K562 (cell line): Measurements from ENCODE around the gene ZNF544. TPM values are rescaled to one million over a fixed set of nuclear protein-coding genes. Genes with fewer than 3 reads are reported as not detected.

Experiments used
- ARHGAP35 ChIP-seq: fragments of 450-650 bp; IDR thresholded peaks from 2 replicates; pipeline ENCODE4 v1.6.1; 2018; ENCODE audit not compliant: partially characterized antibody
- BDP1 ChIP-seq: IDR thresholded peaks from 3 replicates; pipeline ENCODE4 v1.6.1; 2011; ENCODE audit not compliant: insufficient read length, insufficient read depth
- CBFA2T3 ChIP-seq: fragments of 450-650 bp; IDR thresholded peaks from 2 replicates; pipeline ENCODE4 v1.6.1; 2017
- CBX5 ChIP-seq: IDR thresholded peaks from 2 replicates; pipeline ENCODE4 v1.6.1; 2014; ENCODE audit warnings: low read depth, borderline replicate concordance
- CHCHD3 ChIP-seq: fragments of 250-450 bp; sonication (Bioruptor Pico); IDR thresholded peaks from 2 replicates; pipeline ENCODE4 v2.1.2; 2022; ENCODE audit warnings: mild to moderate bottlenecking
- CSDE1 ChIP-seq, 2 experiments: fragments of 450-650 bp; IDR thresholded peaks; 2 replicates each; pipeline ENCODE4 v1.6.1; 2016; ENCODE audit warnings: mild to moderate bottlenecking in 1 of 2
- DDX20 ChIP-seq: fragments of 450-650 bp; IDR thresholded peaks from 2 replicates; pipeline ENCODE4 v1.6.1; 2016; ENCODE audit warnings: missing genetic modification characterization, low read depth, mild to moderate bottlenecking, missing compliant biosample characterization, moderate library complexity
- EP300 ChIP-seq: IDR thresholded peaks from 2 replicates; pipeline ENCODE4 v1.6.1; 2012; ENCODE audit warnings: low read length, improper control_type of control experiment
- ERF ChIP-seq: fragments of 450-650 bp; formaldehyde crosslinking; IDR thresholded peaks from 2 replicates; pipeline ENCODE4 v1.4.0; 2020; ENCODE audit warnings: mild to moderate bottlenecking, mixed read lengths
- FOXK2 ChIP-seq, 2 experiments: fragments of 450-650 bp; IDR thresholded peaks in 1 of 2; conservative IDR thresholded peaks in 1 of 2; 2 replicates each; pipeline ENCODE4 v1.6.1; 2016; ENCODE audit warnings: low read depth in 2 of 2, mild to moderate bottlenecking in 1 of 2
- GTF2F1 ChIP-seq: IDR thresholded peaks from 2 replicates; pipeline ENCODE4 v1.6.1; 2011; ENCODE audit warnings: low read depth, low read length, improper control_type of control experiment
- HDAC2 ChIP-seq: fragments of 450-650 bp; IDR thresholded peaks from 2 replicates; pipeline ENCODE4 v1.6.1; 2016; ENCODE audit warnings: mild to moderate bottlenecking
- KLF16 ChIP-seq: IDR thresholded peaks from 2 replicates; pipeline ENCODE4 v1.6.1; 2016; ENCODE audit warnings: antibody characterized with exemption
- NFIC ChIP-seq: fragments of 450-650 bp; IDR thresholded peaks from 2 replicates; pipeline ENCODE4 v1.6.1; 2017; ENCODE audit warnings: mild to moderate bottlenecking, inconsistent platforms
- POLR3A ChIP-seq: IDR thresholded peaks from 2 replicates; pipeline ENCODE4 v1.6.1; 2011; ENCODE audit warnings: borderline replicate concordance, mild to moderate bottlenecking, moderate library complexity; ENCODE audit not compliant: insufficient read length, insufficient read depth; ENCODE audit errors: extremely low read depth
- PTTG1 ChIP-seq: fragments of 450-650 bp; IDR thresholded peaks from 2 replicates; pipeline ENCODE4 v1.6.1; 2016; ENCODE audit warnings: low read depth, mild to moderate bottlenecking, missing genetic modification characterization, missing compliant biosample characterization
- ZFP36 ChIP-seq: fragments of 150-350 bp; IDR thresholded peaks from 2 replicates; pipeline ENCODE4 v1.6.1; 2018; ENCODE audit warnings: low read length, low read depth; ENCODE audit not compliant: partially characterized antibody
- ZFX ChIP-seq: sonication (generic); formaldehyde crosslinking; IDR thresholded peaks from 2 replicates; pipeline ENCODE4 v1.8.0; 2022; ENCODE audit warnings: mild to moderate bottlenecking, missing genetic modification reagents, moderate library complexity
- ZNF408 ChIP-seq: fragments of 250-450 bp; sonication (Bioruptor Pico); IDR thresholded peaks from 2 replicates; pipeline ENCODE4 v1.4.0; 2020; ENCODE audit warnings: low read depth, mild to moderate bottlenecking, moderate library complexity
- ZNF436 ChIP-seq: fragments of 250-450, 450-650 bp; sonication (Bioruptor Pico); formaldehyde crosslinking; IDR thresholded peaks from 2 replicates; pipeline ENCODE4 v1.7.0; 2020; ENCODE audit warnings: mild to moderate bottlenecking
- polyA plus RNA-seq, 8 experiments: library from polyadenylated mRNA; depleted of rRNA in 4 of 8; stranded (reverse) in 5 of 8; unstranded in 3 of 8; fragments of >200 nt; fragmentation: Nextera tagmentation in 2 of 8; fragmentation: Illumina TruSeq in 1 of 8; extraction: Ambion mirVana in 2 of 8; extraction: Trizol in 1 of 8; gene quantifications; 2 replicates each; pipeline versions ENCODE4 v1.2.1 to v1.2.3, GENCODE V29; 2011 to 2014; ENCODE audit warnings: inconsistent platforms in 1 of 8, missing spikeins in 1 of 8
- total RNA-seq, 7 experiments: library from RNA; depleted of rRNA in 6 of 7; stranded (reverse); fragments of >200 nt in 6 of 7; fragmentation: Illumina TruSeq in 2 of 7; extraction: Trizol in 2 of 7; gene quantifications; 2 replicates each; pipeline versions ENCODE4 v1.2.1 to v1.2.3, GENCODE V29; 2011 to 2021; ENCODE audit warnings: low replicate concordance in 1 of 7
- TF ChIP-seq, protein P1 (sequence below): sonication (generic); formaldehyde crosslinking; IDR thresholded peaks from 2 replicates; pipeline ENCODE4 v1.4.0; 2020; ENCODE audit warnings: mild to moderate bottlenecking, missing genetic modification reagents
- TF ChIP-seq, protein P2 (sequence below): fragments of 450-650 bp; IDR thresholded peaks from 2 replicates; pipeline ENCODE4 v1.6.1; 2017; ENCODE audit warnings: mild to moderate bottlenecking, moderate library complexity
- TF ChIP-seq, protein P3 (sequence below): fragments of 450-650 bp; IDR thresholded peaks from 2 replicates; pipeline ENCODE4 v1.6.1; 2018; ENCODE audit warnings: mild to moderate bottlenecking, low read depth; ENCODE audit not compliant: partially characterized antibody
- TF ChIP-seq, protein P4 (sequence below): sonication (generic); formaldehyde crosslinking; IDR thresholded peaks from 2 replicates; pipeline ENCODE4 v1.8.0; 2022; ENCODE audit warnings: missing genetic modification reagents, mild to moderate bottlenecking, moderate library complexity, borderline replicate concordance

The ZNF544 gene
- total and polyA plus RNA-seq, 9 of the 15 experiments (the other 6 are each of a cell fraction or from before 2014, with no cell fraction given): 23.6 to 59.0 (median 41.4) TPM

DNA sequence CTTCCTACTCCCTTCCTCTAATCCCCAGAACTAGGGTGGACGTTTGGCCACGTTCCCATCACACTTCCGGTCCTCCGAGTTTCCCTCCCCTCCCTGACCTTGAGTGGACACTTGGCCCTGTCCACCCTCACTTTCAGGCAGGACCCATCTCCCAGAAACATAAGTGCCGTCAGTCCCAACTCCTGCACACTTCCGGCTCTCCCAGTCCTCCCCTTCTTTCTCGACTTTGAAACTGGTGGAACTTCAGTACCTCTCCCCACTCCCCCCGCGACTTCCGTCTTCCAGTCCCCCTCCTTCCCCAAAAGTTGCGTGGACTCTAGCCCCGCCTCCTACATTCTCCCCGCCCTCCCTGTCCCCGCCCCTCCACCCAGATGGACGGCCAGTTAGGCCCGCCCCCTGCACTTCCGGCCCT lies 46.1 kb upstream of the ZNF544 start (continued):
- TF ChIP-seq HDAC2: no peak
- TF ChIP-seq, protein P1, sequence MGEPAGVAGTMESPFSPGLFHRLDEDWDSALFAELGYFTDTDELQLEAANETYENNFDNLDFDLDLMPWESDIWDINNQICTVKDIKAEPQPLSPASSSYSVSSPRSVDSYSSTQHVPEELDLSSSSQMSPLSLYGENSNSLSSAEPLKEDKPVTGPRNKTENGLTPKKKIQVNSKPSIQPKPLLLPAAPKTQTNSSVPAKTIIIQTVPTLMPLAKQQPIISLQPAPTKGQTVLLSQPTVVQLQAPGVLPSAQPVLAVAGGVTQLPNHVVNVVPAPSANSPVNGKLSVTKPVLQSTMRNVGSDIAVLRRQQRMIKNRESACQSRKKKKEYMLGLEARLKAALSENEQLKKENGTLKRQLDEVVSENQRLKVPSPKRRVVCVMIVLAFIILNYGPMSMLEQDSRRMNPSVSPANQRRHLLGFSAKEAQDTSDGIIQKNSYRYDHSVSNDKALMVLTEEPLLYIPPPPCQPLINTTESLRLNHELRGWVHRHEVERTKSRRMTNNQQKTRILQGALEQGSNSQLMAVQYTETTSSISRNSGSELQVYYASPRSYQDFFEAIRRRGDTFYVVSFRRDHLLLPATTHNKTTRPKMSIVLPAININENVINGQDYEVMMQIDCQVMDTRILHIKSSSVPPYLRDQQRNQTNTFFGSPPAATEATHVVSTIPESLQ (CRISPR knock-in tag): no peak
- no peak for TF ChIP-seq ZNF408 (CRISPR knock-in tag)
- no peak for TF ChIP-seq DDX20 (tag)
- no peak for TF ChIP-seq EP300
- TF ChIP-seq PTTG1 (tag): no peak
- TF ChIP-seq POLR3A: no peak
- peak; percentile 26 for TF ChIP-seq ARHGAP35
- no peak for TF ChIP-seq BDP1
- no peak for TF ChIP-seq ZFX (CRISPR knock-in tag)
- TF ChIP-seq CBX5: peak; percentile 81; the same call in 1 of the 2 replicates
- TF ChIP-seq ZNF436 (CRISPR knock-in tag): no peak
- TF ChIP-seq, protein P2, sequence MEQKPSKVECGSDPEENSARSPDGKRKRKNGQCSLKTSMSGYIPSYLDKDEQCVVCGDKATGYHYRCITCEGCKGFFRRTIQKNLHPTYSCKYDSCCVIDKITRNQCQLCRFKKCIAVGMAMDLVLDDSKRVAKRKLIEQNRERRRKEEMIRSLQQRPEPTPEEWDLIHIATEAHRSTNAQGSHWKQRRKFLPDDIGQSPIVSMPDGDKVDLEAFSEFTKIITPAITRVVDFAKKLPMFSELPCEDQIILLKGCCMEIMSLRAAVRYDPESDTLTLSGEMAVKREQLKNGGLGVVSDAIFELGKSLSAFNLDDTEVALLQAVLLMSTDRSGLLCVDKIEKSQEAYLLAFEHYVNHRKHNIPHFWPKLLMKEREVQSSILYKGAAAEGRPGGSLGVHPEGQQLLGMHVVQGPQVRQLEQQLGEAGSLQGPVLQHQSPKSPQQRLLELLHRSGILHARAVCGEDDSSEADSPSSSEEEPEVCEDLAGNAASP: no peak
- TF ChIP-seq KLF16: no peak
- no peak for TF ChIP-seq ZFP36
- TF ChIP-seq, protein P3, sequence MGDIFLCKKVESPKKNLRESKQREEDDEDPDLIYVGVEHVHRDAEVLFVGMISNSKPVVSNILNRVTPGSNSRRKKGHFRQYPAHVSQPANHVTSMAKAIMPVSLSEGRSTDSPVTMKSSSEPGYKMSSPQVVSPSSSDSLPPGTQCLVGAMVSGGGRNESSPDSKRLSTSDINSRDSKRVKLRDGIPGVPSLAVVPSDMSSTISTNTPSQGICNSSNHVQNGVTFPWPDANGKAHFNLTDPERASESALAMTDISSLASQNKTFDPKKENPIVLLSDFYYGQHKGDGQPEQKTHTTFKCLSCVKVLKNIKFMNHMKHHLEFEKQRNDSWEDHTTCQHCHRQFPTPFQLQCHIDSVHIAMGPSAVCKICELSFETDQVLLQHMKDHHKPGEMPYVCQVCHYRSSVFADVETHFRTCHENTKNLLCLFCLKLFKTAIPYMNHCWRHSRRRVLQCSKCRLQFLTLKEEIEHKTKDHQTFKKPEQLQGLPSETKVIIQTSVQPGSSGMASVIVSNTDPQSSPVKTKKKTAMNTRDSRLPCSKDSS: no peak
- TF ChIP-seq GTF2F1: no peak
- TF ChIP-seq NFIC: peak; percentile 73
- TF ChIP-seq, protein P4, sequence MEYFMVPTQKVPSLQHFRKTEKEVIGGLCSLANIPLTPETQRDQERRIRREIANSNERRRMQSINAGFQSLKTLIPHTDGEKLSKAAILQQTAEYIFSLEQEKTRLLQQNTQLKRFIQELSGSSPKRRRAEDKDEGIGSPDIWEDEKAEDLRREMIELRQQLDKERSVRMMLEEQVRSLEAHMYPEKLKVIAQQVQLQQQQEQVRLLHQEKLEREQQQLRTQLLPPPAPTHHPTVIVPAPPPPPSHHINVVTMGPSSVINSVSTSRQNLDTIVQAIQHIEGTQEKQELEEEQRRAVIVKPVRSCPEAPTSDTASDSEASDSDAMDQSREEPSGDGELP (CRISPR knock-in tag): no peak
- 0 out of 2 replicates have a peak, but pooled peaks have one; percentile 40 for TF ChIP-seq ERF (CRISPR knock-in tag)
- TF ChIP-seq CHCHD3 (CRISPR knock-in tag): no peak
- TF ChIP-seq FOXK2 (conservative IDR thresholded peaks at IDR 0.05 in 1 of 2, IDR thresholded peaks at IDR 0.05 in 1 of 2; ENCODE audit: low read depth in 2 of 2): 0 out of 4 replicates have a peak, but pooled peaks of 1 of the 2 experiments have one; percentile 18
- TF ChIP-seq CBFA2T3: no peak
- TF ChIP-seq CSDE1 (IDR thresholded peaks at IDR 0.05): 0 out of 4 replicates have a peak, but pooled peaks of 1 of the 2 experiments have one; percentile 5
